ENCODE measurements around the gene FBXO42.
A peak's percentile ranks its signal among the peaks of the same experiment; 100 is the strongest.
"Not testable (repeated sequence)": the region's sequence is repeated elsewhere in the genome, so short reads cannot be mapped to it uniquely, and the experiment has no call there.

FBXO42 gene

GRCh38 chr1:16258591-16259135, 93.6 kb downstream of the FBXO42 start:
- DNase-seq: no peak

DNA sequence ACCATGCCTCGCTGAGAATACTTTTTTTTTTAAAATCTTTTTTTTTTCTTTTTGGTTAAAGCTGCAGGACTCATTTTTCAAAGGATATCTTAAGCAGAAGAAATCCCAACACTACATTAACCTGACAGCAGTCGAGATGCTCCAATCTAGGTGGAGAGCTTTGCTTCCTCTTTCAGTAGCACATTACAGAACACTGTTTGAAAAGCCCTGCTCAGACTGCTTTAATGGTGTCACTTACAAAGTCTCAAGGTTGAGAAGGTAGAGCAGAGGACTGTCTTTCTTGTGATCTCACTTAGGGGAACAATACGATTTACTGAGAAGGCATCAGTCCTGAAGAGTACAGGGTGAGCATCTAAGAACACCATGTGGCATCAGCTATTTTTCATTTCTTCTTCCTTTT, 94.3 kb downstream of the FBXO42 start:
- no peak for DNase-seq

GRCh38 chr1:16257556-16257955, 94.7 kb downstream of the FBXO42 start:
- not testable (repeated sequence) for DNase-seq

GRCh38 chr1:16256478-16256877, 95.8 kb downstream of the FBXO42 start:
- no peak for DNase-seq

DNA sequence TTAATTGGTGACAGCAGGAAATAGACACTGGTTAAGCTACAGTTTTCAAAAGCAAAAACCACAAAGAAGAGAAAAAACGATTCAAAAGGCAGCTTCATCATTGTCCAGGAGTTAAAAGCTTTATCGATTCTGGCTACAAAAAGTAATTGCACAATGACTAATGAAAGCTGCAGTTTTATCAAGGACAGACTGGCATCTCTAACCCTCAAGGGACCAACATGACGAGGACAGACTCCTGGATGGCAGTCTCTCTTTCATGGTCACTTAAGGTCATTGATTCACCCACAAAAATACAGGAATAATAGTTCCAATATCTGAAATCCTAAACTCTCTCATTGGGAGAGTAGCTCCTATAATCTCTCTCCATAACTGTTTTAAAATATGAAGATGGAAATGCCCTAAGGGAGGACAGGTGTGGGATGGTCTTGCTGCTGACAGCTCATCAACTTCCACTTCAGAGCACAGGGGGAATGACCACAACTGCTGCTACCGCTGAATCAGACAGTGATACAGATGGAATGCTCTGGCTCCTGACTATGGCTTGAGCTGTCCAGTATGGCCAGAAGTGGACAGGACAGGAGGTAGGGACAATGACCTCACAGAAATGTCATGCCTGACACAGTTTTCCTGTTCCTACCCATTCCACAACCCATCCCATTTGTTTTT, 97.9 kb downstream of the FBXO42 start:
- DNase-seq: no peak

GRCh38 chr1:16253332-16253922, 98.9 kb downstream of the FBXO42 start:
- no peak for DNase-seq

DNA sequence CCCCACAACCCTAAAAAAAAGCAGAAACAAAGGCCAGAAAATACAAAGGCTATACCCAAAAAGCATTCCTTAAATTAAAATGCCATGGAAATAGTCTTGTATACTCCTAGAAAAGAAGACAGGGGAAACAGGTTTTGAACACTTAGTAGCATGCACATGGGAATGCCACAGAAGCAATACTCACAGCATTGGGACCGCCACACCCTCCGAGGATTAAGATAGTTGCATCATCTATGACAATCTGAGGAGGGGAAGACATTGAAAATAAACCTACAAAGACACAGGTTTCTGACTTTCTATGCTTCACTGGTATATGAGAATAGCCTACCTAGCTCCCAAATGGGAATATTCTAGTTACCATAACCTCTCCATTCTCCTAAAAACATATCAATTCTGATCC, 99.4 kb downstream of the FBXO42 start:
- no peak for DNase-seq

DNA sequence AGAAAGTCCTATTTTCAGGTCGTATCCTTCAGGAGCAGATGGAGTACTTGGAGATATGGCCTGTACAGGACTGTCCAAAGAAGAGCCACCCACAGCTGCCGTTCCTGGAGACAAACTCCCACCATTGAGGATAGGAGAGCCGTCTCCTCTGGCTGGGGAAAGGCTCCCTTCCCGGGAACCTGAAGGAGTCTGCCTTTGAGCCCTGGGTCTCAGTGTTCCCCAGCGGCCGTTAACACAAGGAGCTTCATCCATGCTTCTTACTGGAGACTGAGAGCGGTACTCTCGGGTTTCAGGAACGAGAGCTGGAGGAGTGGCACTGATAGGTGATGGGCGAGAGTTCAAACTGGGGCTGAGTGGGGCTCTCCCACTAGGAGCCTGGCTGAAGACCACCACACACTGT, 100.9 kb downstream of the FBXO42 start:
- no peak for DNase-seq

- DNase-seq: no peak
Observed at GRCh38 chr1:16250524-16251251, 101.6 kb downstream of the FBXO42 start.

- DNase-seq: no peak
Observed at GRCh38 chr1:16249596-16250241, 102.6 kb downstream of the FBXO42 start.

DNA sequence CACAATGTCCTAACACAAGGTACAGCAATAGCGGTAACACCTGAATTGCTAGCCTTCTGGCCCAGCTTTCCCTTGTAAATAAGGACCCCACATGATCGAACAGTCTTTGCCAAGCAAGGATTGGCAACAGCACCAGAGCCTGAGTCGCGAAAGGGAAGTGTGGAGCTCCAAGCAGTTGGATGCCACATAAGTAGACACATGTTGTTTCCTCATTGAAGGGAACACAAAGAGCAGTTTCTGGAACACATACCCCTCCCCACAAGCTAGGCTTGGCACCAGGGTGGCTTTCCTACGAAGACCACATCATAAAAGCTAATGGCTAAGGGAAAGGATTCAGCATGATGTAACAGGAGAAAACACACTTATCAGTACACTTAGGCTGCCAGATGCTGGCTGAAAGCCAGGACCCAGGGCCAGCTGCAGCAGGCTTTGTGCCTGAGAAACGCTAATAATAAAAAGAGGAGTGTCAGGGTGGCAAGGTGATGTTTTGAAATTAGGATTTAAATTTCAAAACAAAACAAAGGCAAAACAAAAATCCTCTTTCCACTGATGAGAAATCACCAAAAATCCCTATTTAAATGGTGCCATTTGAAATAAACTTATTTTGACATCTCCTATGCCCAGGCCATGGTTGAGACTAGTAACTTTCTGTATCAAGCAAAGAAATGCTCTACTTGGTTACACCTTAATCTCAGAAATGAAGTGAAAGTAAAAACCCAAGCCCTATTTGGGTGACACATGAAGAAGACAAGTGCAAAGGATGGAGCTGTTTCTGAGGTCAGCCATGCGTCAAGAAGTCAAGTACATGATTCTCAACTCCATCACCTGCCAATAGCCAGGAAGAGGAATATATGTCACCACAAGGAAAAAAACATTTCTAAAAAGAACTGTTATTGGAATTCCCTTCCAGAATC, 103.4 kb downstream of the FBXO42 start:
- DNase-seq: no peak

DNA sequence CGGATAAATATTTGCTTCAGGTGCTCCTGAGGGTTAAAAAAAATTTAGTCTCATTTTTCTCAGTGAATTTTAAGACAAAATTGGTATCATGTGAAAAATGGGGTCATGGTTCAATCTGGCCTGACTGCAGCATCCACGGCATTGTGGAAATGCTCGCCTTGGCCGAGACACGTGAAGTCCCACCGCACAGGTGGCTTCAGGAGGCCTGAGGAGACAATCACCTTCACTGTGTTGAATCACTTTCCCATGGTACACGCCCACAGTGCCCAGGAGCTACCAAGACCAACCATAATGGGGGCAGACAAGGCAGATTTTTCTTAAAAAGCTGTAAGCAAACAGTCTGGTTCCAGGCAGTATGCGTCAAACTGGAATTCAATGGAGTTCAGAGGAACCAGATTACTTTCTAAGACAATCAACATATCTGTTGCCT, 104.3 kb downstream of the FBXO42 start:
- no peak for DNase-seq

DNA sequence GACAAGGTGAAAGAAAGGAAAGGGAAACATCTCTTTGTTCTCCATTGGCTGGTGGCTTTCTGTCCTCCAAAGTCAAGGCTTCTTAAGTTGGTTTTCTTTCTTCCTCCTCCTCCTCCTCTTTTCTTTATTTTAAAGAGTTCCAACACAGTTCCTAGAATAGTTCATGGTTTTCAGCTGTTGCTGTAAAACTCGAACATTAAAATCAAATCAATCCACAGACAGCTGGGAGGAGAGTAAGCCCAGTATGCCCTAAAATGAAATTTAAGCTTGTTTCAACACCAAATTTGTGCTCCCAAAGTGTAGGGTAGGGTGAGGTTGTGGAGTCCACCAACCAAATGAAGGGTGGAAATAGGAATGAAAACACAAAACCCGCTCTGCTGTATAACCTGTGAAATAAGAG, 104.8 kb downstream of the FBXO42 start:
- no peak for DNase-seq

GRCh38 chr1:16246961-16247360, 105.3 kb downstream of the FBXO42 start:
- no peak for DNase-seq

- not testable (repeated sequence) for DNase-seq
Observed at GRCh38 chr1:16246239-16246638, 106.0 kb downstream of the FBXO42 start.

- no peak for DNase-seq
Observed at GRCh38 chr1:16245476-16246196, 106.6 kb downstream of the FBXO42 start.

DNA sequence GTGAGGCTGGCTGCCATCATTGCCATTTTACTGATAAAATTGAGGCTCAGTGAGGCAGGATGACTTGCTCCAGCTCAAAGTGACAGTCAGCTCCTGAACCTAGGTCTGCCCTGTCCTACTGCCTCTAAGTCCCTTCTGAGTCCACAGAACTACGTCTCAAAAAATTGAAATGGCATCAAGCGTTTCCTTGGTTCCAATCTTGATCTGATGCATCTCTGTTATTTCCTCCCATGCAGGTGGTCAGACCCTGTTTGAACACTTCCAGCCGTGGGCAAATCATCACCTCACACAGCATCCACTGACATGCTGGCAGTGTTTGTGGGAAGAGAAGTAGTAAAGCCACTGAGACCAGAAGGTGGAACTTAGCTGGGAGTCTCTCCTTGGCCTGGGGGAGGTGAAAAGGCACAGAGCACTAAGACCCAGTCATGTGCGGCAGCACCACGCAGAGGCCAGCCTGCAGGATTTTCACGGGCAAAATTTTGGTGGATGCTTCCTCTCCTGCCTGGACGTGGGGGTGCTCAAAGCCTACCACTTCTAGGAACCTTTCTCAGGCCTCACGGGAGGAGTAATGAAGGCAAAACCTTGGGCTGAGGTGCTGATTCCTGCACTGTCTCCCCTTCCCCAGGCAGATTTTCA, 107.5 kb downstream of the FBXO42 start:
- DNase-seq: no peak

DNA sequence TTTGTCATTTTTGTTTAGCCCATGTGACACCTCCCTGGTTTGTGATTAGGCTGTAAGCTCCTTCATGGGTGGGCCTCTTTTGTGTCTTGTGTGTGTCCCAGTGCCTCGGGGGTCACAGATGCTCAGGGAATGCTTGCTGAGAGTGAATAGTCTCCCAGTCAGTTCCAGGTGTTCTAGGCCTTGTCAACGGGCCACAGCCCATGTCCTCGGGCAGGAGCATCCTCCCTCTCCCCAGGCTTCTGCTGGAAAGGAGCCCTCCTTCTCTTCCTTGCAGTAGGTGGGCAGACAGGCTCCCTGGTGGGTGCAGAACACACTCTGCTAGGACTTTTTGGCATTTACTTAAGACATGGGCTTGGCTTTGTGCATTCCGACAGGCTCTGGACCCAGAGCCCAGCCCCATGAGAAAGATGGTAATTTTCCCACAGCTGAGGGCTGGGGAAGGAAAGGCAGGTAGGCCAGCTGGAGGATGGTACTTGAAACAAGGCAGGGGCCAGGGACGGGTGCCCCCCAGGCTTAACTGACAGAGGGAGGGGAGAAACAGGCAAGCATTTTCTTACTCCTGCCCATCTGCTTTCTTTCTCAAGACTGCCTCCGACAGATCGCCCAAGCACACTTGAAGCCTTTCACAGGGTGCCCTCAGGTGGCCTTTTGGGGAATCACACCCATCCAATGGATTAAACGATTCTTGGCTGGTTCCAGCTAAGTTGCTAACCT, 108.2 kb downstream of the FBXO42 start:
- peak; percentile 58 for DNase-seq

DNA sequence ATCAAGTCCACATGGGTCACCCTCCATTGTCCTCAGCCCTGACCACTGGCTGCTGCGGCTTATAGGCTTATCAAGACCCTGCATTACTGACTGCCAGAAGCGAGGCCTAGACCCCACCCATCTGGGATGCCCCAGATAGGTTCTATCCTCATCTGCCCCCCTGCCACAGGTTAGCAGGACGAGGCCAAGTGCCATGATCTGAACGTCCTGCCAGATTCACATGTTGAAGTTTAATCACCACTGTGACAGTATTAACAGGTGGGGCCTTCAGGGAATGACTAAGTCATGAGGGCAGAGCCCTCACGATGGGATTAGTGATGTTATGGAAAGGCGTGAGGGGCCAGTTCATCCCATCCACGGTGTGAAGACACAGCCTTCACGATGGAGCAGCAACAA, 109.1 kb downstream of the FBXO42 start:
- no peak for DNase-seq

GRCh38 chr1:16242556-16243214, 109.6 kb downstream of the FBXO42 start:
- DNase-seq: no peak
